ENCODE measurements around the gene DNAJB13. TPM values are rescaled to one million over a fixed set of nuclear protein-coding genes. Genes with fewer than 3 reads are reported as not detected.
A peak's percentile ranks its signal among the peaks of the same experiment; 100 is the strongest.

DNAJB13 gene
- polyA plus RNA-seq, 2 donors: not detected

- Histone ChIP-seq H3K9me3 (ENCODE audit: control insufficient read depth in 2 of 2, insufficient read depth in 1 of 2, low read depth in 1 of 2, low read length in 1 of 2) (no peaks in the 10 kb centered on the region), H3K4me1 (ENCODE audit: control insufficient read depth in 2 of 2, insufficient read depth in 2 of 2, low read length in 1 of 2) (peaks cover 0 to 3% of the 10 kb centered on the region in 2 donors), H3K27me3 (ENCODE audit: control insufficient read depth in 1 of 2, insufficient read depth in 2 of 2, low read length in 2 of 2) (no peaks in the 10 kb centered on the region), H3K4me3 (ENCODE audit: low read depth in 1 of 2, low read length in 2 of 2) (no peak overlapping the region), H3K36me3 (ENCODE audit: control insufficient read depth in 2 of 2, insufficient read depth in 2 of 2, low read length in 1 of 2) (no peaks in the 10 kb centered on the region), H3K27ac (ENCODE audit: low read depth in 2 of 2, low read length in 1 of 2) (no peak overlapping the region)
- 79 to 82% methylated on average over 9 of the region's 9 CpGs for WGBS, 2 donors
Observed at GRCh38 chr11:74010306-74011300, 59.8 kb downstream of the DNAJB13 start.

- no peaks in the 10 kb centered on the region for H3K9me3 ChIP-seq (ENCODE audit: control insufficient read depth in 2 of 2, insufficient read depth in 1 of 2, low read depth in 1 of 2, low read length in 1 of 2)
- no peak overlapping the region for H3K27ac ChIP-seq (ENCODE audit: low read depth in 2 of 2, low read length in 1 of 2)
- H3K36me3 ChIP-seq (ENCODE audit: control insufficient read depth in 2 of 2, insufficient read depth in 2 of 2, low read length in 1 of 2): peaks cover 0 to under 1% of the 10 kb centered on the region in 2 donors
- peaks cover 0 to 3% of the 10 kb centered on the region in 2 donors for H3K4me1 ChIP-seq (ENCODE audit: control insufficient read depth in 2 of 2, insufficient read depth in 2 of 2, low read length in 1 of 2)
- no peaks in the 10 kb centered on the region for H3K27me3 ChIP-seq (ENCODE audit: control insufficient read depth in 1 of 2, insufficient read depth in 2 of 2, low read length in 2 of 2)
- WGBS, 2 donors: 73 to 84% methylated on average over 8 of the region's 8 CpGs
- no peak overlapping the region for H3K4me3 ChIP-seq (ENCODE audit: low read depth in 1 of 2, low read length in 2 of 2)
Observed at GRCh38 chr11:74011360-74012073, 60.7 kb downstream of the DNAJB13 start.

- H3K27me3 ChIP-seq (ENCODE audit: control insufficient read depth in 1 of 2, insufficient read depth in 2 of 2, low read length in 2 of 2): no peaks in the 10 kb centered on the region
- no peak overlapping the region for H3K4me3 ChIP-seq (ENCODE audit: low read depth in 1 of 2, low read length in 2 of 2)
- no peaks in the 10 kb centered on the region for H3K9me3 ChIP-seq (ENCODE audit: control insufficient read depth in 2 of 2, insufficient read depth in 1 of 2, low read depth in 1 of 2, low read length in 1 of 2)
- H3K4me1 ChIP-seq (ENCODE audit: control insufficient read depth in 2 of 2, insufficient read depth in 2 of 2, low read length in 1 of 2): peaks cover 0 to 3% of the 10 kb centered on the region in 2 donors
- WGBS, 2 donors: 87 to 91% methylated on average over 14 of the region's 14 CpGs
- H3K27ac ChIP-seq (ENCODE audit: low read depth in 2 of 2, low read length in 1 of 2): no peak overlapping the region
- H3K36me3 ChIP-seq (ENCODE audit: control insufficient read depth in 2 of 2, insufficient read depth in 2 of 2, low read length in 1 of 2): peaks cover 0 to 3% of the 10 kb centered on the region in 2 donors
Observed at GRCh38 chr11:74012074-74012809, 61.4 kb downstream of the DNAJB13 start.

GRCh38 chr11:74013141-74013540, 62.3 kb downstream of the DNAJB13 start:
- no peak overlapping the region for H3K4me3 ChIP-seq (ENCODE audit: low read depth in 1 of 2, low read length in 2 of 2)
- H3K36me3 ChIP-seq (ENCODE audit: control insufficient read depth in 2 of 2, insufficient read depth in 2 of 2, low read length in 1 of 2): peaks cover 0 to 3% of the 10 kb centered on the region in 2 donors
- H3K4me1 ChIP-seq (ENCODE audit: control insufficient read depth in 2 of 2, insufficient read depth in 2 of 2, low read length in 1 of 2): peaks cover 0 to 4% of the 10 kb centered on the region in 2 donors
- no peaks in the 10 kb centered on the region for H3K9me3 ChIP-seq (ENCODE audit: control insufficient read depth in 2 of 2, insufficient read depth in 1 of 2, low read depth in 1 of 2, low read length in 1 of 2)
- H3K27me3 ChIP-seq (ENCODE audit: control insufficient read depth in 1 of 2, insufficient read depth in 2 of 2, low read length in 2 of 2): no peaks in the 10 kb centered on the region
- H3K27ac ChIP-seq (ENCODE audit: low read depth in 2 of 2, low read length in 1 of 2): no peak overlapping the region
- WGBS, 2 donors: 96 to 100% methylated on average over 8 of the region's 8 CpGs

GRCh38 chr11:74014880-74015279, 64.1 kb downstream of the DNAJB13 start:
- Histone ChIP-seq H3K4me1 (ENCODE audit: control insufficient read depth in 2 of 2, insufficient read depth in 2 of 2, low read length in 1 of 2) (peaks cover 6 to 8% of the 10 kb centered on the region in 2 donors), H3K4me3 (ENCODE audit: low read depth in 1 of 2, low read length in 2 of 2) (no peak overlapping the region), H3K9me3 (ENCODE audit: control insufficient read depth in 2 of 2, insufficient read depth in 1 of 2, low read depth in 1 of 2, low read length in 1 of 2) (no peaks in the 10 kb centered on the region), H3K27me3 (ENCODE audit: control insufficient read depth in 1 of 2, insufficient read depth in 2 of 2, low read length in 2 of 2) (no peaks in the 10 kb centered on the region), H3K36me3 (ENCODE audit: control insufficient read depth in 2 of 2, insufficient read depth in 2 of 2, low read length in 1 of 2) (peaks cover 0 to 3% of the 10 kb centered on the region in 2 donors), H3K27ac (ENCODE audit: low read depth in 2 of 2, low read length in 1 of 2) (no peak overlapping the region)
- WGBS, 2 donors: 85 to 86% methylated on average over 2 of the region's 2 CpGs

GRCh38 chr11:74015919-74016684, 65.3 kb downstream of the DNAJB13 start:
- Histone ChIP-seq H3K4me1 (ENCODE audit: control insufficient read depth in 2 of 2, insufficient read depth in 2 of 2, low read length in 1 of 2) (peaks cover 6 to 8% of the 10 kb centered on the region in 2 donors), H3K4me3 (ENCODE audit: low read depth in 1 of 2, low read length in 2 of 2) (no peak overlapping the region), H3K9me3 (ENCODE audit: control insufficient read depth in 2 of 2, insufficient read depth in 1 of 2, low read depth in 1 of 2, low read length in 1 of 2) (no peaks in the 10 kb centered on the region), H3K27ac (ENCODE audit: low read depth in 2 of 2, low read length in 1 of 2) (no peak overlapping the region), H3K36me3 (ENCODE audit: control insufficient read depth in 2 of 2, insufficient read depth in 2 of 2, low read length in 1 of 2) (peaks cover 0 to 3% of the 10 kb centered on the region in 2 donors), H3K27me3 (ENCODE audit: control insufficient read depth in 1 of 2, insufficient read depth in 2 of 2, low read length in 2 of 2) (no peaks in the 10 kb centered on the region)
- WGBS, 2 donors: 91 to 97% methylated on average over 5 of the region's 5 CpGs

- WGBS, 2 donors: 86 to 89% methylated on average over 3 of the region's 3 CpGs
- Histone ChIP-seq H3K36me3 (ENCODE audit: control insufficient read depth in 2 of 2, insufficient read depth in 2 of 2, low read length in 1 of 2) (peaks cover 0 to 3% of the 10 kb centered on the region in 2 donors), H3K27ac (ENCODE audit: low read depth in 2 of 2, low read length in 1 of 2) (no peak overlapping the region), H3K9me3 (ENCODE audit: control insufficient read depth in 2 of 2, insufficient read depth in 1 of 2, low read depth in 1 of 2, low read length in 1 of 2) (no peaks in the 10 kb centered on the region), H3K27me3 (ENCODE audit: control insufficient read depth in 1 of 2, insufficient read depth in 2 of 2, low read length in 2 of 2) (no peaks in the 10 kb centered on the region), H3K4me3 (ENCODE audit: low read depth in 1 of 2, low read length in 2 of 2) (no peak overlapping the region), H3K4me1 (ENCODE audit: control insufficient read depth in 2 of 2, insufficient read depth in 2 of 2, low read length in 1 of 2) (peaks cover 6 to 8% of the 10 kb centered on the region in 2 donors)
Observed at GRCh38 chr11:74017631-74018030, 66.8 kb downstream of the DNAJB13 start.

- Histone ChIP-seq H3K4me1 (ENCODE audit: control insufficient read depth in 2 of 2, insufficient read depth in 2 of 2, low read length in 1 of 2) (peaks cover 6 to 8% of the 10 kb centered on the region in 2 donors), H3K36me3 (ENCODE audit: control insufficient read depth in 2 of 2, insufficient read depth in 2 of 2, low read length in 1 of 2) (peaks cover 0 to 3% of the 10 kb centered on the region in 2 donors), H3K4me3 (ENCODE audit: low read depth in 1 of 2, low read length in 2 of 2) (no peak overlapping the region), H3K9me3 (ENCODE audit: control insufficient read depth in 2 of 2, insufficient read depth in 1 of 2, low read depth in 1 of 2, low read length in 1 of 2) (no peaks in the 10 kb centered on the region), H3K27me3 (ENCODE audit: control insufficient read depth in 1 of 2, insufficient read depth in 2 of 2, low read length in 2 of 2) (no peaks in the 10 kb centered on the region), H3K27ac (ENCODE audit: low read depth in 2 of 2, low read length in 1 of 2) (peak overlapping the region; percentile 45 to 58)
- WGBS, 2 donors: 45 to 67% methylated on average over 9 of the region's 9 CpGs
Observed at GRCh38 chr11:74018331-74019005, 67.6 kb downstream of the DNAJB13 start.

Data from esophagus (tissue), 2 donors.